GM21825 (cell line): ENCODE data around the gene TENT5C.

ENCODE experiments used
- ATAC-seq: cut with Tn5 transposase; IDR thresholded peaks from one replicate; pipeline ENCODE4 v1.9.1; 2021; ENCODE audit warnings: mild to moderate bottlenecking, moderate library complexity; ENCODE audit not compliant: unreplicated experiment

TENT5C gene

DNA sequence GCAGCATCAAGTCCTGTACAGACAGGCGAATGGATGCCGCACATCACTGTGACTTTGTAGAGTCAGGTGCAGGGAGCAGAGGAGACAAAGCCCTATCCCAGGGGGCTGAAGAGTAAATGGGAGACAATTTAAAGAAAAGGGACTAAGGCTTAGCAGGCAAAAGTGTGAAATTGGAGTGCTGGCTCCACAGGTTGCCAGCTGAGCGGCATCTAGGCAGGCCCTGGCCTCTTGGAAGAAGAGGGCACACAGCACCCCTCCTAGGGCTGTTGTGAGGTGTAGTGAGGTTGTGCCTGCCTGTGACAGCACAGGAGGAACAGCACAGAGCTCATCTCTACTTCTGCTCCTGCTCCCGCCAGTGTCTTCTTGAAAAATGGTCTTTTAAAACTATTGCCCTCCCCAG lies 47.3 kb downstream of the TENT5C start:
- ATAC-seq: no peak

DNA sequence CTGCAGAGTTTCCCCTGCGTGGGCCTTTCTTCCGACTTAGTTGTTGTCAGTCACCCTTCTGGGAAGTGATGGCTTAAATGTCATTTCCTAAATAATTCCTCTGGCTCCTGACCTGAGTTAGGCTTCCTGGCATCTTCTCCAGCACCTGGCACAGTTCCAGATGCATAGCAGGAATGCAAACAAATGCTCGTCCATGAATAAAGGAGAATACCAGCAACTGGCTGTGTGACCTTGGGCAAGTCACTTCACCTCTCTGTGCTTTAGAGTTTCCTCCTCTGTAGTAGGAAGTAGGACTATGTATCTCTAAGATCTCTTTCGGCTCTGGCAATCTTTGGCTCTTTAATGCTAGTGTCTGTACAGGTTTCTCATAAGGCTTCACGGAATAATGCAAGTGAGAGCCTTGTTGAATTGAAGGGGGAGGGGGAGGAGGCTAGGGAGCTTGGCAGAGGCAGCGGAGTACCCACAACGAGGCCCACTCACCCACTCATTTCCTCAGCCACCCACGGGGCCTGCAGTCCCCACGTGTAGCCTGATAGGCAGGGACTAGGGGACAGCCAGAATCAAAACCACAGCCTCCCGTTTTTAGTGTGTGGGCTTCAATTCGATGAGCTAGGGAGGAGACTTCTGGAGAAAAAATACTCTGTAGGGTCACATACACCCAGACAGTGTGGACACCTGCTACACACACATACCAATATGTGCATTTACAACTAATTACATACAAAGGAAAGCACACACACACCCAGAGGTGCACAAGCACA lies 48.1 kb downstream of the TENT5C start:
- ATAC-seq: no peak

GRCh38 chr1:117654493-117655219 lies 48.8 kb downstream of the TENT5C start:
- ATAC-seq: peak; percentile 85

DNA sequence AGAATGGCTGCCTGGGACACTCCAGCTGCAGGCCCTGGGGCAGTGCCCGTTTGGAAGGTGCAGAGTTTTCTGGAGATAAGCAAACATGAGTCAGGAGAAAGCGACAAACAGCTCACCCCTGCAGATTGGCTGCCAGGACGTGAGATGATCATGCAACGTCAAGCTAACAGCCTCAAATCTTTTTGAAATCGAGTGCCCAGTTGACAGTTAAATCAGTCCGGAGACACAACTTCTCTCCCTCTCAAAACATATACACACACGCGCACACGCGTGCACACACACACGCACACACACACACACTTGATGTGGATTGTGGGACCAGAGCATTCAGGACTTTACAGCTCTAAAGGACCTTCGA lies 49.4 kb downstream of the TENT5C start:
- no peak for ATAC-seq

DNA sequence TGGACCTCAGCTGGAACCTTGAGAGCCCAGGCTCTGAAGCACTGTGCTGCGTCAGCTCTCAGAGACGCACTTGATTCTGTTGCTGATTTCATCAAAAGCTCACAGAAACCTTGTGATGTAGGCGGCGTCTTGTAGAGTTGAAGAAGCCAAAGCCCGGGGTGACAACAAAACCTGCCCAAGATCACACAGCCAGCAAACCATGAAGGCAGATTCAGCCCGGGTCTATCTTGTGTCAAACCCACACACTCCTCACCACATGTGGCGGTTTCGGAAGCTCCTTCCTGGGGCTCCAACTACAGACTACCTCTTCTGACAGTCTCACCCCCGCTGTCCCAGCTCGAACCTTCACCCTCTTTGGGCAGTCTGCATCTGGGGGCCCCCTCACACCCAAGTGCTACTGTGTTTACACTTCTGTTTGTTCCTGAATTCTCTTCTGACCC lies 50.4 kb downstream of the TENT5C start:
- peak; percentile 42 for ATAC-seq

GRCh38 chr1:117657031-117657430 lies 51.2 kb downstream of the TENT5C start:
- no peak for ATAC-seq

DNA sequence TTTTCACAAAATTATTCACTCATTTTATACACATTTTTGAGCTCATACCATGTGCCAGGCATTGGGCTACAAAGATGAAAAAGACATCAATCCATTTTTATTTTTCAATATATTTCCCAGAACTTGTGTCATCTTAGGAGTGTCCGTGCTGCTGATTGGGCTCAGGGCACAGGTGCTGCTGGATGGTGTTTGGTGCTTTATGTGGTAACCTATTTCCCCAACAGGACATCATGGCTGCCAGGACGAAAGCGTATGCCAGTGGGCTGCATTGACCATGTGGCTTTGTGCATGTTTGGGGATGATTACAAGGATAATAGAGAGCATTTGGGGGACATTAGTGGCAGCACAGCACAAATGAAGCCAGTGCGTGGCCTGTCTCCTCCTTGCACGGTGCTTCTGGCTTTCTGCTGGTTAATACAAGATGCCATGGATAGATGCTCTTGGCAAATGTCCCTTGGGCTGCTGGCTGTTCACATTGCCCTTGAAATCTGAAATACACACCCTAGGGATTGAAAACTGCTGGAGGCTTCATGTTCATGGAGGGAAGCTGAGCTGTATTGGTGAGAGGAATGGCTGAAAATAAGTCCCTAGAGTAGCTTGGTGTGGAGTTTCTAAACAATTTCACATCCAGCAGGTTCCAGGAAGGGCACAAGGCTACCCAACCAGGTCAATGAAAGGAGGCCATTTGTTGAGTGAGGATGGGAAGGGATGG lies 52.3 kb downstream of the TENT5C start:
- ATAC-seq: no peak

- ATAC-seq: peak; percentile 29
These were observed 52.8 kb downstream of the TENT5C start for GRCh38 chr1:117658676-117659075.

GRCh38 chr1:117659550-117660270 lies 53.9 kb downstream of the TENT5C start:
- ATAC-seq: no peak

GRCh38 chr1:117660271-117660965 lies 54.6 kb downstream of the TENT5C start:
- ATAC-seq: no peak

DNA sequence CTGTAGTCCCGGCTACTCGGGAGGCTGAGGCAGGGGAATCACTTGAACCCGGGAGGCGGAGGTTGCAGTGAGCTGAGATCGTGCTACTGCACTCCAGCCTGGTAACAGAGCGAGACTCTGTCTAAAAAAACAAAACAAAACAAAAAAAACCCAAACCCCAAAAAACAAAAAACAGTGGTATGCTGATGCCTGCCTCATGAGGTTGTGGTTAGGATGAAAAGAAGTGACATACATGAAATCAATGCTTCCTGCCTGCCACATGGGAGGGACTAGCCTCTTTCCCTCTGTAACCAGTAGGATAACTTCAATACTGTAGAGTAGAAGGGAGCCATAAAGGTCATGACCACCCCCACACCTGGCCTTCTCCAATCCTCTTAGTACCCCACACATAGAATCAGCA lies 55.2 kb downstream of the TENT5C start:
- ATAC-seq: no peak

DNA sequence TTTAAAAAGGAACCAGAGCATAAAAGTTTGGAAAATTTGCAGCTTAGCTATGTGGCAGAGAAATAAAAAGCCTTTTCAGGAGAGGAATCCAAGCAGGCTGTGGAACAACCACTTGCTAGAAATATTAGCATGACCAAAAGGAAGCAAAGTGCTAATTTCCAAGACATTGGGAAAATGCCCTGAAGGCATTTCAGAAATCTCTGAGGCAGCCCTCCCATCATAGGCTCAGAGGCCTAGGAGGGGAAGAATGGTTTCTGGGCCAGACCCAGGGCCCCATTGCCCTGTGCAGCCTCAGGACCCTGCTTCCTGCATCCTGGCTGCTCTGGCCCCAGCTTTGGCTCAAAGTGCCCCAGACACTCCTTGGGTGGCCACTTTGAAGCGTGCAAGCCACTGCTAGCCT lies 56.8 kb downstream of the TENT5C start:
- no peak for ATAC-seq

GRCh38 chr1:117663156-117663902 lies 57.5 kb downstream of the TENT5C start:
- no peak for ATAC-seq

GRCh38 chr1:117664314-117664713 lies 58.5 kb downstream of the TENT5C start:
- ATAC-seq: peak; percentile 96

- ATAC-seq: no peak
These were observed 59.9 kb downstream of the TENT5C start for GRCh38 chr1:117665556-117666270.

DNA sequence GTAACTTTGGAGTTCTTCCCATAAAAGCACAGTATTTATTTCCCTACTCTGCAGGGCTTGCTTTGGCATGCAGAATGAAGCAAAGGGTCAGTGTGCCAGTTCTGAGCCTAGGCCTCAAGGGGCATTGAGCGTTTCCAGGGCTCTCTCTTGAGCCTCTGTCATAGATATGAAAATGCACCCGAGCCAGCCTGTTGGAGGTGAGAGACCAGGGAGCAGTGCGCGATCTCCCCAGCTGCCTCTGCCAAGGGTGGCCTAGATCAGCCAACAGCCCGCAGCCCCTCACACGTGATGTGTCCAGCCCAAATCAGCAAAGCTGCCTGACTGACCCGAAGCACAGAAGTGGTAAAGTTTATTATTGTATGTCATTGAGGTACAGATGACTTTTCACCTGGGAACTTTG lies 63.7 kb downstream of the TENT5C start:
- ATAC-seq: no peak

DNA sequence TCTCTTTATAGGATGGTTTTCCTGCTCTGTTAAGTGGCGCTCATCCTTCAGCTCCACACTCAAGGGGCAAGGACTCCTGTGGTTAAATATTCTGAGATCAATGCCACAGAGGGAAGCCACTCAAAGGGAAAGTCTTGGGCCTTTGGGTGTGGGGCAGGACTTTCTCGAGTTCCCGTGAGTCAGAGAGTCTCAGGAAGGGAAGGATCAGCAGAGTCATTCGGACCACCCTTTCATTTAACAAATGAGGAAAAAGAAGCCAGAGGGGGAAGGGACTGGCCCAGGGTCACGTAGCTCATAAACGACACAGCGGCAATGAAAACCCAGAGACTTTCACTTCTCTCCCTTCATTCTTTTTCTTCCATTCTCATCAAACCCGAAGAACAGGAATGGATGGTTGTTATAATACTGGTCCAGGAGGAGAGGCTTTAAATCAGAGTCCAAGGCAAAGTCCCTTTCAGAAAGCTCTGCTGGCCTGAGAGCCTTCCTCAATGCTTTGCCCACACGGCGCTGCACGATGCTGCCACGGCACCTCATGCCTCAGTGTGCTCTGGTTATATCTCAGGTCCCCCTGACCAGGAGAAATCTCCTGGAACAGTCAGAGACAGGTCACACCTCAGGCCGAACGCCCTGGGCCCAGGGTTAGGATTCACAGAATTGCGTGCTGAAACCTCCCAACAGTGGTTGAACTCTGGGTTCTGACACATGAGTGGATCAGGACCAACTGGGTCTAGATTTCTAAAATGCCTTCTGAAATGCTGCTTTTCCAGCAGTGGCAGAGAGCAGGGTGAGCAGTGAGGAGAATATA lies 65.3 kb downstream of the TENT5C start:
- ATAC-seq: no peak

GRCh38 chr1:117671781-117672501 lies 66.1 kb downstream of the TENT5C start:
- no peak for ATAC-seq
